Lower leg skin (tissue), 3 donors: ENCODE data around the gene SP7.

Experiments
- POLR2A ChIP-seq, 2 donors: fragments of 450-650 bp; IDR thresholded peaks; one replicate each; pipeline ENCODE4 v1.6.1; 2016 to 2017; ENCODE audit warnings: antibody characterized with exemption in 2 of 2, mild to moderate bottlenecking in 1 of 2, moderate library complexity in 1 of 2
- TF ChIP-seq, protein P1 (sequence below), 3 donors: fragments of 450-650 bp; IDR thresholded peaks; one replicate each; pipeline ENCODE4 v1.5.1; 2016; ENCODE audit warnings: antibody characterized with exemption in 3 of 3, mild to moderate bottlenecking in 3 of 3, moderate library complexity in 2 of 3

DNA sequence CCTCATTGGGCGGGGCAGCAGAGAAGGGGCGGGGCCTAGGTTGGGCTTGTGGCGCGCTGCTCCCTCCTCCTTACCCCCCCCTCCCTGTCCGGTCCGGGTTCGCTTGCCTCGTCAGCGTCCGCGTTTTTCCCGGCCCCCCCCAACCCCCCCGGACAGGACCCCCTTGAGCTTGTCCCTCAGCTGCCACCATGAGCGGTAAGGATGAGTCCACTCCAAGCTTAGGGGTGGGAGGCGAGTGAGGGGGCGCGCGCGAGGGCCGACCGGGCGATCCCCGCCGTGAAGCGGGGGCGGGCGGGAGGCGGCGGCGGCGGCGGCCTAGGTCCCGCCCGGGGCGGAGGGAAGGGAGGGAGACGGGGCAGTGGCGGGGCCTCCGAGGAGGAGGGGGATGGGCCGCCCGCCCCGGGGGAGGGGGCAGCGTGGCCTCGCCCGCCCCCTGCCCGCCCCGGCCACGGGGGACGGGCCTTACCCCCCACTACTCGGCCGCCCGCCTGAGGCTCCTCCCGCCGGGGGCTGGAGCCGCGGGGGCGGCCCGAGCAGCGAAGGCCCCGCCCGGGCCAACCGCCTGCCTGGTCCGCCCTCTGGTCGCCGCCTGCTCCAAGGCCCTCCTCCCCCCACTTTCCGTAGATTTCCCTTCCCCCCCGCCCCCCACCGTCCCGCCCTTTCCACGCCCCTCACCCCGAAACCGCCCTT, 44.1 kb upstream of the SP7 start, which contains the start of gene SP1:
- TF ChIP-seq POLR2A (IDR thresholded peaks at IDR 0.05): peak in 1 of 2 donors; percentile 19
- TF ChIP-seq, protein P1, sequence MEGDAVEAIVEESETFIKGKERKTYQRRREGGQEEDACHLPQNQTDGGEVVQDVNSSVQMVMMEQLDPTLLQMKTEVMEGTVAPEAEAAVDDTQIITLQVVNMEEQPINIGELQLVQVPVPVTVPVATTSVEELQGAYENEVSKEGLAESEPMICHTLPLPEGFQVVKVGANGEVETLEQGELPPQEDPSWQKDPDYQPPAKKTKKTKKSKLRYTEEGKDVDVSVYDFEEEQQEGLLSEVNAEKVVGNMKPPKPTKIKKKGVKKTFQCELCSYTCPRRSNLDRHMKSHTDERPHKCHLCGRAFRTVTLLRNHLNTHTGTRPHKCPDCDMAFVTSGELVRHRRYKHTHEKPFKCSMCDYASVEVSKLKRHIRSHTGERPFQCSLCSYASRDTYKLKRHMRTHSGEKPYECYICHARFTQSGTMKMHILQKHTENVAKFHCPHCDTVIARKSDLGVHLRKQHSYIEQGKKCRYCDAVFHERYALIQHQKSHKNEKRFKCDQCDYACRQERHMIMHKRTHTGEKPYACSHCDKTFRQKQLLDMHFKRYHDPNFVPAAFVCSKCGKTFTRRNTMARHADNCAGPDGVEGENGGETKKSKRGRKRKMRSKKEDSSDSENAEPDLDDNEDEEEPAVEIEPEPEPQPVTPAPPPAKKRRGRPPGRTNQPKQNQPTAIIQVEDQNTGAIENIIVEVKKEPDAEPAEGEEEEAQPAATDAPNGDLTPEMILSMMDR (IDR thresholded peaks at IDR 0.05): no peak
